DMS53 treated with DMSO at 0.1 percent for 48 hours (cell line): ENCODE data around the gene DOCK4.

Experiments used
- DNase-seq: peaks from one replicate; lab custom pipeline; 2025; ENCODE audit not compliant: unreplicated experiment; lab: John Stamatoyannopoulos, UW

The DOCK4 gene

GRCh38 chr7:112015146-112015545 lies 191.1 kb downstream of the DOCK4 start:
- no peak for DNase-seq

- no peak for DNase-seq
Observed at GRCh38 chr7:112014347-112014746, 191.9 kb downstream of the DOCK4 start.

GRCh38 chr7:112013274-112013673 lies 192.9 kb downstream of the DOCK4 start:
- DNase-seq, result no peak

- no peak for DNase-seq
Observed at GRCh38 chr7:112012242-112012641, 194.0 kb downstream of the DOCK4 start.

- DNase-seq, result no peak
Observed at GRCh38 chr7:112010994-112011393, 195.2 kb downstream of the DOCK4 start.

GRCh38 chr7:112010109-112010508 lies 196.1 kb downstream of the DOCK4 start:
- DNase-seq, result no peak

GRCh38 chr7:112009081-112009480 lies 197.1 kb downstream of the DOCK4 start:
- DNase-seq, result no peak

- no peak for DNase-seq
Observed at GRCh38 chr7:112007185-112007584, 199.0 kb downstream of the DOCK4 start.

- no peak for DNase-seq
Observed at GRCh38 chr7:112006071-112006470, 200.1 kb downstream of the DOCK4 start.

- DNase-seq, result no peak
Observed at GRCh38 chr7:112005205-112005775, 200.9 kb downstream of the DOCK4 start.

- DNase-seq, result no peak
Observed at GRCh38 chr7:112001091-112001826, 204.9 kb downstream of the DOCK4 start.

GRCh38 chr7:111998326-111998725 lies 207.9 kb downstream of the DOCK4 start:
- DNase-seq, result no peak

GRCh38 chr7:111997546-111997945 lies 208.7 kb downstream of the DOCK4 start:
- no peak for DNase-seq

- no peak for DNase-seq
Observed at GRCh38 chr7:111992601-111993000, 213.6 kb downstream of the DOCK4 start.

- no peak for DNase-seq
Observed at GRCh38 chr7:111990643-111991042, 215.6 kb downstream of the DOCK4 start.

- no peak for DNase-seq
Observed at GRCh38 chr7:111987886-111988285, 218.3 kb downstream of the DOCK4 start.

- DNase-seq, result no peak
Observed at GRCh38 chr7:111987115-111987826, 218.9 kb downstream of the DOCK4 start.

GRCh38 chr7:111986601-111987000 lies 219.6 kb downstream of the DOCK4 start:
- no peak for DNase-seq

GRCh38 chr7:111985798-111986197 lies 220.4 kb downstream of the DOCK4 start:
- no peak for DNase-seq

- DNase-seq, result no peak
Observed at GRCh38 chr7:111982804-111983203, 223.4 kb downstream of the DOCK4 start.

- DNase-seq, result no peak
Observed at GRCh38 chr7:111982133-111982532, 224.1 kb downstream of the DOCK4 start.

GRCh38 chr7:111980725-111981124 lies 225.5 kb downstream of the DOCK4 start:
- no peak for DNase-seq
